OCI-LY7 (cell line): ENCODE measurements around the gene SPCS1. TPM values are rescaled to one million over a fixed set of nuclear protein-coding genes. Genes with fewer than 3 reads are reported as not detected.
"Not testable (repeated sequence)": the region's sequence is repeated elsewhere in the genome, so short reads cannot be mapped to it uniquely, and the experiment has no call there.

ENCODE experiments used
- BruUV-seq: library from RNA; stranded (reverse); fragments of 400-500 nt; replicated peaks from 2 replicates; lab custom pipeline; 2021; lab: Mats Ljungman, UMichigan
- CTCF ChIA-PET: fragments of 300-600 bp; sonication (Branson Sonifier 250); formaldehyde crosslinking; loops from one replicate; lab custom pipeline; 2022; ENCODE audit warnings: antibody characterized with exemption; ENCODE audit not compliant: unreplicated experiment; lab: Charles Lee
- POLR2A ChIA-PET: fragments of 300-600 bp; sonication (Branson Sonifier 250); formaldehyde crosslinking; loops from one replicate; lab custom pipeline; 2022; ENCODE audit warnings: antibody characterized with exemption; lab: Charles Lee
- DNase-seq: peaks from one replicate; pipeline ENCODE4 v3.0.0-alpha.2; 2015; ENCODE audit warnings: low spot score
- H2AFZ ChIP-seq: fragments of 200-600 bp; sonication (generic), shearing (Covaris generic); 2 replicates; pipeline ENCODE4 v1.6.1; 2014; ENCODE audit warnings: mild to moderate bottlenecking, antibody characterized with exemption, low read length, moderate library complexity
- H3K27ac ChIP-seq: fragments of 200-600 bp; sonication (generic); 2 replicates; pipeline ENCODE4 v1.5.1; 2014; ENCODE audit warnings: mixed run types, low read depth, mild to moderate bottlenecking, moderate library complexity, low read length, inconsistent platforms; ENCODE audit not compliant: poor library complexity, severe bottlenecking
- H3K36me3 ChIP-seq: fragments of 200-600 bp; sonication (generic); 2 replicates; pipeline ENCODE4 v1.6.1; 2014; ENCODE audit warnings: mild to moderate bottlenecking, antibody characterized with exemption, low read length, moderate library complexity, mixed read lengths; ENCODE audit not compliant: insufficient read depth
- H3K4me1 ChIP-seq: fragments of 200-600 bp; sonication (generic); 2 replicates; pipeline ENCODE4 v1.5.1; 2014; ENCODE audit warnings: mild to moderate bottlenecking, low read length; ENCODE audit not compliant: insufficient read depth, poor library complexity, severe bottlenecking
- H3K4me2 ChIP-seq: fragments of 200-600 bp; sonication (generic); 2 replicates; pipeline ENCODE4 v1.6.1; 2014; ENCODE audit warnings: mild to moderate bottlenecking, low read length
- H3K4me3 ChIP-seq: fragments of 200-600 bp; sonication (generic); 2 replicates; pipeline ENCODE4 v1.5.1; 2014; ENCODE audit warnings: mild to moderate bottlenecking, low read depth, low read length; ENCODE audit not compliant: poor library complexity, severe bottlenecking
- H3K79me2 ChIP-seq: fragments of 200-600 bp; sonication (generic); 2 replicates; pipeline ENCODE4 v1.6.1; 2016; ENCODE audit warnings: low read depth, mild to moderate bottlenecking, low read length, moderate library complexity, mixed read lengths; ENCODE audit not compliant: insufficient read depth
- H3K9me2 ChIP-seq: fragments of 200-600 bp; sonication (generic); 2 replicates; pipeline ENCODE4 v1.6.1; 2016; ENCODE audit warnings: mild to moderate bottlenecking, low read length, mixed read lengths; ENCODE audit not compliant: insufficient read depth
- H3K9me3 ChIP-seq: fragments of 200-600 bp; sonication (generic); 2 replicates; pipeline ENCODE4 v1.6.1; 2014; ENCODE audit warnings: mild to moderate bottlenecking, mixed run types, low read length, mixed read lengths
- H4K20me1 ChIP-seq: fragments of 200-600 bp; sonication (generic); 2 replicates; pipeline ENCODE4 v1.6.1; 2014; ENCODE audit warnings: mild to moderate bottlenecking, antibody characterized with exemption, low read length, moderate library complexity, mixed read lengths; ENCODE audit not compliant: insufficient read depth
- CTCF ChIP-seq: fragments of 200-600 bp; sonication (generic); conservative IDR thresholded peaks from 2 replicates; pipeline ENCODE4 v1.5.1; 2014; ENCODE audit warnings: mild to moderate bottlenecking, antibody characterized with exemption, low read length, moderate library complexity, mixed read lengths
- EZH2phosphoT487 ChIP-seq: fragments of 200-600 bp; sonication (generic); IDR thresholded peaks from 2 replicates; pipeline ENCODE4 v1.6.1; 2018; ENCODE audit warnings: low read depth, borderline replicate concordance, mild to moderate bottlenecking, mixed run types, antibody characterized with exemption, low read length, moderate library complexity, mixed read lengths
- intact Hi-C: fragments of 100-400 bp; cut with micrococcal nuclease; formaldehyde crosslinking; loops from one replicate; pipeline ENCODE4 v1.10.0; 2022; ENCODE audit not compliant: unreplicated experiment
- total RNA-seq, 2 experiments: library from RNA; depleted of rRNA in 1 of 2; stranded (reverse); fragments of >200 nt in 1 of 2; shearing (Covaris generic) in 1 of 2; gene quantifications; 2 replicates each; pipeline ENCODE4 v1.2.3, GENCODE V29; 2014 to 2022

SPCS1 gene
- total RNA-seq, 2 experiments from 2014 or later: 58.1 to 81.6 TPM

- peaks cover 20% of the 10 kb centered on the region for H3K79me2 ChIP-seq
- H3K4me2 ChIP-seq, POLR2A ChIA-PET: not testable (repeated sequence)
Observed at GRCh38 chr3:52676201-52676600, 29.7 kb upstream of the SPCS1 start.

DNA sequence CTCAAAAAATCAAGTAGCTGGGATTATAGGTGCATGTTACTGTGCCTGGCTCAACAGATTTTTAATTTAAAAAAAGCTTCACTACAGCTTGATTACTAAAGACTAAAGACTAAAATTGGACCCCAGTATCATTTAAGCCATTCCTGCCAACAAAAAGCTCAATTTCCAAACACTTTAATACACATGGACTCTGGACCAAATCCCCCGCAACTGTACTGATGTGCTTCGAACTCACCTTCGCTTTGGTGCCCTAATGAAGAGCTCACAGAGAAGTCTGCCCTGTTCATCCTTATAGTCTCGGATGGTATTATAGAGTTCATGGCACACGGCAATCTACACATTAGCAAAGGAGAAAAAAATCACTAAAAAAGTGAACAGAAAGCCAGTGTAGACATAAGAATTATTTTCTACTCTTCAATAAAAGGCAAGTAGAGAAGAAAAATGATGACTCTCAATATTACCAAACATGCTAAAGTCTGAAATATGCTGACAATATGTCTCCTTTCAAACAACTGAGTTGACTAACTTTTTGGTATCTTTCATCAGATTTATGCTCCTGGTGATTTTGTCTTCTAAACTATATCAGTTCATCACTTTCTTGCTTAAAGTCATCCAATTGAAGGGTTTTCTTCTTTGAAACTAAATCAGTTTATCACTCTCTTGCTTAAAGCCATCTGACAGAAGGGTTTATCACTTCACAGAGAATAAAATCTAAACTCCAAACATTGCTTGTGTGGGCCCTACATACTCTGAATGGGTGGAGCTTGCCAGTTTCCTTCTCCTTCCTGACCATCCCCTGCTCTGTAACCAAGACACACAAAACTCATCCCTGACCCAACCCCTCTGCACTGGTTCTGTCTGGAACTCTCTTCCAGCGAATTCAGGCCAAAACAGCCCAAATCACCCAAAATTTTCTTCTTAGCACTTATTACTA lies 27.4 kb upstream of the SPCS1 start:
- CTCF ChIA-PET: no interaction called here
- no peak overlapping the region for H3K4me3 ChIP-seq
- H3K27ac ChIP-seq: no peak overlapping the region
- H3K9me2 ChIP-seq: no peaks in the 10 kb centered on the region
- no peak for DNase-seq
- peaks cover 41% of the 10 kb centered on the region for H3K79me2 ChIP-seq
- no peaks in the 10 kb centered on the region for H3K9me3 ChIP-seq
- H3K4me2 ChIP-seq: no peak overlapping the region
- H3K4me1 ChIP-seq: peaks cover 10% of the 10 kb centered on the region
- H3K36me3 ChIP-seq: peaks cover 80% of the 10 kb centered on the region
- peaks cover 15% of the 10 kb centered on the region; the same call in 1 of the 2 replicates for H4K20me1 ChIP-seq
- no peak for TF ChIP-seq EZH2phosphoT487
- TF ChIP-seq CTCF: no peak
- H2AFZ ChIP-seq: no peak overlapping the region
- intact Hi-C loops: no loop called here
- no TSS peak for BruUV-seq
- POLR2A ChIA-PET: interaction anchor here (0.5 to 1.2 kb wide), 3 partner anchors 8 to 308 kb away, joined by 3 read pairs; partner anchors contain the start of genes GLT8D1 and SPCS1

More at GRCh38 chr3:52676201-52676600, 29.7 kb upstream of the SPCS1 start:
- BruUV-seq, intact Hi-C loops, H2AFZ ChIP-seq, H3K27ac ChIP-seq, H3K4me3 ChIP-seq, H3K9me3 ChIP-seq, CTCF ChIA-PET, H4K20me1 ChIP-seq, H3K9me2 ChIP-seq, H3K4me1 ChIP-seq, DNase-seq: not testable (repeated sequence)
- H3K36me3 ChIP-seq: peaks cover 87% of the 10 kb centered on the region

DNA sequence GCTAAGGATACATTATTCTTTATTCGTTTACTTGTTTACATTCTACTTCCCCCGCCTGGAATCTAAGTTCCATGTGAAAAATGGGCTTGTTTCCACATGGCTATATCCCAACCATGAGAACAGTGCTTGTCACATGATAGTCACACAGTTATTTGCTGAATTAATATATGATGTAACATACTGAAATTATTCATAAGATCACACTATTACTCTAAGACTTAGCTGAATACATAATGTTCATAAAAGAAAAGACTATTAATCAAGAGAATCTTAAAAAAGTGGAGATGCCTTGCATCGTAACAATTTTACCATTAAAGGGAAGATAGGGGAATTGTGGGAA lies 26.7 kb upstream of the SPCS1 start:
- Histone ChIP-seq H4K20me1 (peaks cover 17% of the 10 kb centered on the region; the same call in 1 of the 2 replicates), H3K9me2 (no peaks in the 10 kb centered on the region), H3K27ac (no peak overlapping the region), H3K9me3 (no peaks in the 10 kb centered on the region), H3K4me2 (no peak overlapping the region), H3K36me3 (peaks cover 74% of the 10 kb centered on the region), H3K4me3 (no peak overlapping the region), H3K4me1 (peaks cover 16% of the 10 kb centered on the region), H3K79me2 (peaks cover 47% of the 10 kb centered on the region), H2AFZ (no peak overlapping the region)
- POLR2A ChIA-PET: interaction anchor here (1.2 kb wide), 1 partner anchor 27 kb away, joined by 3 read pairs; the partner anchor contains the start of genes GLT8D1 and SPCS1
- no peak for DNase-seq
- CTCF ChIA-PET: no interaction called here
- BruUV-seq: no TSS peak
- TF ChIP-seq EZH2phosphoT487: no peak
- no peak for TF ChIP-seq CTCF
- intact Hi-C loops: no loop called here
